ENCODE results near the gene PRKG1. TPM values are rescaled to one million over a fixed set of nuclear protein-coding genes. Genes with fewer than 3 reads are reported as not detected.
A peak's percentile ranks its signal among the peaks of the same experiment; 100 is the strongest.
"Not testable (repeated sequence)": the region's sequence is repeated elsewhere in the genome, so short reads cannot be mapped to it uniquely, and the experiment has no call there.

Gene PRKG1
- polyA plus RNA-seq, 3 donors, result 11.9 to 16.4 (median 13.7) TPM

DNA sequence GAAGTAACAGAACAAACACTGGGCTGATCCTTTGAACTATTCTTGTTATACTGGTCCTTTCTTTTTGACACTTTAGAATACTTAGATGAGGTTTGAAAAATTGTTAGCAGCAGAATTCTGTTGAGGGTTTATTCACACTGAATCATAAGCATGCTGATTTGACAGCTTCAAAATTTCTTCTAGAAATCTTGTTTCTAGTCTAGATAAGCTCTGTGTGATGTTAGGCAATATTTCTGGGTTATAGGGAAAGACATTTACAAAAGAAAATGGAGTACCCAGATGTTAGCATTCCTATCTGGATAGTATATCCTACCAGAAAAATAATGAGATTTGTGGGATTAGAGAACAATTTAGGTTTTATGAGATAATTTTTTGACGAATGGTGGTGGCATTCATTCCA lies 613.0 kb downstream of the PRKG1 start:
- no peak for DNase-seq (ENCODE audit: extremely low read depth in 1 of 11, low read depth in 9 of 11, low spot score in 4 of 11)

DNA sequence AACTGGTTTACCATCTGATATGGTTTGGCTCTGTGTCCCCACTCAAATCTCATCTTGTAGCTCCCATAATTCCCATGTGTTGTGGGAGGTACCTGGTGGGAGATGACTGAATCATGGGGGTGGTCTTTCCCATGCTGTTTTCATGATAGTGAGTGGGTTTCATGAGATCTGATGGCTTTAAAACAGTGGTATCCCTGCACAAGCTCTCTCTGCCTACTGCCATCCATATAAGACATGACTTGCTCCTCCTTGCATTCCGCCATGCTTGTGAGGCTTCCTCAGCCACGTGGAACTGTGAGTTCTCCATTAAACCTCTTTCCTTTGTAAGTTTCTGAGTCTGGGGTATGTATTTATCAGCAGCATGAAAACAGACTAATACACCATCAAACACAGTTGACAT lies 614.5 kb downstream of the PRKG1 start:
- DNase-seq (ENCODE audit: extremely low read depth in 1 of 11, low read depth in 9 of 11, low spot score in 4 of 11), result not testable (repeated sequence)

GRCh38 chr10:51689536-51689935 lies 615.2 kb downstream of the PRKG1 start:
- no peak for DNase-seq (ENCODE audit: extremely low read depth in 1 of 11, low read depth in 9 of 11, low spot score in 4 of 11)

GRCh38 chr10:51691135-51691534 lies 616.8 kb downstream of the PRKG1 start:
- DNase-seq (ENCODE audit: extremely low read depth in 1 of 11, low read depth in 9 of 11, low spot score in 4 of 11), result no peak

- no peak for DNase-seq (ENCODE audit: extremely low read depth in 1 of 11, low read depth in 9 of 11, low spot score in 4 of 11)
Measured at GRCh38 chr10:51694086-51694768, 619.9 kb downstream of the PRKG1 start.

DNA sequence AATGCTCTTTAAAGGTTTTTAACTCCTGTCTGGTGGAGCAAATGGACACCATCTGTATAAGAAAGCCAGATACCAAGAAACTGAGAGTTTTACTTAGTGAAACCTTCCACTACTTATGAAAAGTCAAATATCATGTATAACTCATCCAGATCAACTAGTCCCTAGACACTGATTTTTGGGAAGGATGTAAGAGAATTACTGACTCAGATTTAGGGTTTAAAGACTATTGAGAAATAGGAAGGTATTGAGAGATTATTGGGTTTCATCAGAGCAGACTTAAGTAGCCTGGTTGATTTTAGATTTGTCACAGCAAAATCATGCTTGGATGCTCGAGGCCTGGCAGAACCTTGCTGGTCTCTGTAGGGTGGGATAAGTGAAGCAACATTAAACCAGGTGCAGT lies 622.0 kb downstream of the PRKG1 start:
- DNase-seq (ENCODE audit: extremely low read depth in 1 of 11, low read depth in 9 of 11, low spot score in 4 of 11), result no peak

DNA sequence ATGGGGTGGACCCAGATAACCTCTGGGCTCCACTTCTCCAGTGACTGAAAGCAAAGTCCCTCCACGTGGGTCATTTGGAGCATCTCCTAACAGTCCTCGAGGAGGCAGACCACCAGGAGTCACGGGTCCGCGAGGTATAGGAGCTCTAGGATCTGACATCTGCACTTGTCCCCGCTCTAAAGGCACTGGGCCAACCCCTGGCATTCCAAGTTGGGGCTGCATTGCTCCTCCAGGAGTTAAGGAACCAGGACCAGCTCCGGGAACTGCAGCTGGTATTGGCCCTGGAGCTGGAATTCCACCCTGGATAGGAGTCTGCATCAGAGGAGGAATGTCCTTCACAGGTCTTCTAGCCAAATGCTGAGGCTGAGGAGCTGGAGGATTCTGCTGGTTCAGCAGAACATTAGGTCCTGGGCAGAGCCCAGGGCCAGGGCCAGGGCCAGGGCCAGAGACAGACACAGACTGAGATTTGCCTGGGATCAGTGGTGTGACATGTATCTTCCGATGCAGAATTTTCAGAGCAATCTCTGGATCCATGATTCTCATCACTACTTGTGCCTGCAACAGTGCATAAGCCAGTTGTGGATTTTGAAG lies 624.3 kb downstream of the PRKG1 start:
- no peak for DNase-seq (ENCODE audit: extremely low read depth in 1 of 11, low read depth in 9 of 11, low spot score in 4 of 11)

GRCh38 chr10:51699145-51699474 lies 624.8 kb downstream of the PRKG1 start:
- peak in 1 of 11 donors; percentile 22 for DNase-seq (ENCODE audit: extremely low read depth in 1 of 11, low read depth in 9 of 11, low spot score in 4 of 11)

DNA sequence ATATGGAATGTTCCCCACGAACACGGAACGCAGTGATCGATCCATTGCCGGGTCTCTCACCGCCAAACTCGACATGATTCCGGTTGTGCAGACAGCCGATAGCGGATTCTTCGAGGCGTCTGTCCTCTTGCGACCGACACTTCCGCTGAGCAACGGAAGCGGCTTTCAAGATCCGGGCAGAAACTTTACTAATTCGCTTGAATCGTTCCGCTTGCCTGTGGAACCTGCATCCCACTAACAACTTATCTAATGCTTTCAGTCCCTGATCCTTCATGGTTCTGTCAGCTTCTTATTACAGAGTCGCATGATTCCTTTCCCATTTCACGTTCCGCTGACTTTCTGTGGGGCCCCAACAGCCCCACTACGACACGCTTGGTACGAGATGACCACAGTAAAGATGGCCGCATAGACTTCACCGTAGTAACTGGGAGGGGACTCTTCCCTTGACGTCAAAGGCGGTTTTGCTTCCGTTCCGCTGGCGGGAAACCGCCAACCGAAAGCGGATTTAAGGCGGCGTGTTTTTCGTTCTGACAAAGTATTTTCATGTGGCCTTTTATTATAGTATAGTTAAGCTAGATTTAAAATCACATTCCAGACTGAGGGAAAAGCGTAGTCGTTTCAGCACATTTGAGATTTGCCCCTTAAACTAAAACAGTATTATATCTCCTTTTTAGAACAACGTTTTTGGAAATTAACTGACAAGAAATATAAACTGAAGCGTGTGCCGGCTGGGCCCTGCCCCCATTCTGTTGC lies 625.4 kb downstream of the PRKG1 start, which contains the start of gene CSTF2T:
Gene CSTF2T, minus strand, starts transcription at position 121 of the 753 bp plus-strand sequence. Its CDS starts 46 bp downstream, at position 75.
- DNase-seq (ENCODE audit: extremely low read depth in 1 of 11, low read depth in 9 of 11, low spot score in 4 of 11), result peak; percentile 88 to 99 (median 93)

GRCh38 chr10:51700228-51700817 lies 626.0 kb downstream of the PRKG1 start:
- DNase-seq (ENCODE audit: extremely low read depth in 1 of 11, low read depth in 9 of 11, low spot score in 4 of 11), result peak; percentile 29 to 71 (median 46)

DNA sequence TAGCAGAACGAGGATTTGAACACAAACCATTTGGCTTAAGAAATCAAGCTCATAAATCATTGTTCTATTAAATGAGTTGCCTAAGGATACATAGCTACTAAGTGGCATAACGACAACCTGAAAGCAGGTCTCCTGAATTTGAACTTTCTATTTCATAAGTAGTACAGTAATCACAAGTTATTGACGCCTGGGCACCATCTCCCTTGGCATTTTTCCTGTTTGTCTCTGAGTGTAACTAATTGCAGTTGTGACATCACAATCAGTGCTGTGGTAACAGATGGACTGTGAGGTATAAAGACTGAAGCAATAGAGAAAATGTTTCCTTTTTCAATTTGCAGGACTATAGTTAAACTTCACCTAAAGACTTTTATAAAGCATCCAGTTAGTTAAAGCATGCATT lies 631.5 kb downstream of the PRKG1 start:
- no peak for DNase-seq (ENCODE audit: extremely low read depth in 1 of 11, low read depth in 9 of 11, low spot score in 4 of 11)

DNA sequence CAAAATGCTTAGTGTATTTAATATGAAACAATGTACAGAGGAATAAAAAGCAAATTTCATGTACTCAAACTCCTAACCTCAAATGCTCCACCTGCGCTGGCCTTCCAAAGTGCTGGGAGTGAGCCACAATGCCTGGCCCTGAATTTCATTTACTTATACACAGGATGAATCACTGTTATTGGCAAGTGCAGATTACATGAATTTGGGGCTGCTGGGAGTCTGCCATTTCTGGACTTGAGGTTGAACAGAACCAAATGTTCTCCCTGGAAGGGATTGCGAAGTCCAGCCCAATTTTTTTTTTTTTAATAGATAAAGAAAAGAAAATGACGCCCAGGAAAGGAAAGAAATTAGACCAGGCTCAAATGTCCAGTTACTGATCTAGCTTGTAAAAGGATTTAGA lies 631.9 kb downstream of the PRKG1 start:
- no peak for DNase-seq (ENCODE audit: extremely low read depth in 1 of 11, low read depth in 9 of 11, low spot score in 4 of 11)

GRCh38 chr10:51707392-51707791 lies 633.1 kb downstream of the PRKG1 start:
- no peak for DNase-seq (ENCODE audit: extremely low read depth in 1 of 11, low read depth in 9 of 11, low spot score in 4 of 11)

DNA sequence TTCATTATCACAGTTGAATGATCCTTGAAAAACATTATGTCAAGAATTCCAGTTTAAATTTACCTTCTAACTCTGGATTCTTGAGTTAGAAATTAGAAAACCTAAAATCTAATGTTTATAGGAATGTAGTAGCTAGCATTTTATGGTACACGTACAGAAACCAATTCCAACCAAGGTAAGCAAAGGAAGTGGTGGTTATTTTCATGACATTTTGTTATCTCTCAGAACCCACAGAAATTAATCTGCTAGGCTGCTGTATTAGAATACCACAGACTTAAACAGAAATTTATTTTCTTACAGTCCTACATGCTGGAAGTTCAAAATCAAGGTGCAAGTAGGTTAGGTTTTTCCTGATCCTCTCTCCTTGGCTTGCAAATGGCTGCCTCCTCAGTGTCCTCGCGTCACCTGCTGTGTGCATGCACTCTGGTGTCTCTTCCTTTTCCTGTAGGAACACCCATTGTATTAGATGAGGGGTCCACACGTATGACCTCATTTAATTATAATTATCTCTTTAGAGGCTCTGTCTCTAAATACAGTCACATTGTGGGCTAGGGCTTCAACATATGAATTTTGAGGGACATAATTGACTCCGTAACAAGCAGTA lies 633.6 kb downstream of the PRKG1 start:
- DNase-seq (ENCODE audit: extremely low read depth in 1 of 11, low read depth in 9 of 11, low spot score in 4 of 11), result no peak

DNA sequence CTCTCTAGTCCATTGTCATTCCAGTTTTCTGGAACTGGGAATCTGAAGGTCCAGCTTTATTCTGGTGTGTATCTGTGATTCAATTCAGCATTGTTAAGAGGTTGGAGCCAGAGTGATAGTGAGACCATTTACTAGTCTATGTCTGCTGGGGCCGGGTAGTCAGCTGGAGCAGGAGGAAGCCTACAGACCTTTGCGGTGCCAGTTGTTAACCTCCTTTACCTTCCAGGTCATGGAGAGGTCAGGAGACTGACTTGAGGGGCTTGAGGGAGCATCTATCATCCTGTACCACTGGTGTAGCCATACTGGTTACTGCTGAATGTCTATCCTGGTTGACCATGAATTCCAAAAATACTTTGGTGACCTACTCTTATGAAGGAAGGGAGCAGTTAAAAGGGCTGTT lies 634.3 kb downstream of the PRKG1 start:
- DNase-seq (ENCODE audit: extremely low read depth in 1 of 11, low read depth in 9 of 11, low spot score in 4 of 11), result no peak

- DNase-seq (ENCODE audit: extremely low read depth in 1 of 11, low read depth in 9 of 11, low spot score in 4 of 11), result no peak
Measured at GRCh38 chr10:51709324-51709972, 635.2 kb downstream of the PRKG1 start.

- no peak for DNase-seq (ENCODE audit: extremely low read depth in 1 of 11, low read depth in 9 of 11, low spot score in 4 of 11)
Measured at GRCh38 chr10:51711519-51711891, 637.2 kb downstream of the PRKG1 start.

DNA sequence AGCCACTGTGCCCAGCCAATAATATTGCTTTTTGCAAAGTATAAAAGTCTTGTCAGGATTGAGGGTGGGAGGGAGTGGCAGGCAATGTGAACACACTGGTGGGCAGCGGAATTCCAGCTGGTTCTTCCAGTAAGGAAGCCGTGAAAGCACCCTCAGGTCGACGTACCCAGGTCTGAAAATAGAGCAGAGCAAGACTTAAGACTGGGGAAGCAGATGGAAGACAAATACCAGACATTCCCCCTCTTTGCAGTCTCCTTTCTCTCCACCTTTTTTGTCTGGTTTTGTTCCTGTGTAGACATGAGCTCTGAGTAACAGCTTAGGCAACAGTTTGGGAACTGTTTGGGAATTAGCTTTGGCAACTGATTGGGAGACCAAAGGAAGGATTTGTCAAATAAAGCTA lies 642.7 kb downstream of the PRKG1 start:
- no peak for DNase-seq (ENCODE audit: extremely low read depth in 1 of 11, low read depth in 9 of 11, low spot score in 4 of 11)

DNA sequence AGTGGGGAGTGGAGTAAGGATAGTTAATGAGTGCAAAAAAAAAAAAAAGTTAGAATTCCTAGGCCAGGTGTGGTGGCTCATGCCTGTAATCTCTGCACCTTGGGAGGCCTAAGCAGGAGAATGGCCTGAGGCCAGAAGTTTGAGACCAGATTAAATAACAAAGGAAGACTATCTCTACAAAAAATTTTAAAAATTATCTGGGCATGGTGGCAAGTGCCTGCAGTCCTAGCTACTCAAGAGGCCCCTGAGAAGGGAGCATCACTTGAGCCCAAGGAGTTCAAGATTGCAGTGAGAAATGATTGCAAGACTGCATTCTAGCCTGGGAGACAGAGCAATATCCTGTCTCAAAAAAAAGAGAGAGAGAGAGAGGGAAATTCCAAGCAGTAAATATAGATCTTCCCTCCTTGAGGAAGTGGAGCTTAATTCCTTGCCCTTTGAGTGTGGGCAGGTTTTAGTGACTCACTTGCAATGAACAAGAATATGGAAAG lies 644.6 kb downstream of the PRKG1 start:
- DNase-seq (ENCODE audit: extremely low read depth in 1 of 11, low read depth in 9 of 11, low spot score in 4 of 11), result no peak

All from renal cortex interstitium (tissue), 11 donors.